ENCODE measurements around the gene COL6A5. TPM values are rescaled to one million over a fixed set of nuclear protein-coding genes. Genes with fewer than 3 reads are reported as not detected.

Gene COL6A5
- total and polyA plus RNA-seq, 2 of the 13 experiments (the other 11 are each of a cell fraction or from before 2014, with no cell fraction given) = not detected

DNA sequence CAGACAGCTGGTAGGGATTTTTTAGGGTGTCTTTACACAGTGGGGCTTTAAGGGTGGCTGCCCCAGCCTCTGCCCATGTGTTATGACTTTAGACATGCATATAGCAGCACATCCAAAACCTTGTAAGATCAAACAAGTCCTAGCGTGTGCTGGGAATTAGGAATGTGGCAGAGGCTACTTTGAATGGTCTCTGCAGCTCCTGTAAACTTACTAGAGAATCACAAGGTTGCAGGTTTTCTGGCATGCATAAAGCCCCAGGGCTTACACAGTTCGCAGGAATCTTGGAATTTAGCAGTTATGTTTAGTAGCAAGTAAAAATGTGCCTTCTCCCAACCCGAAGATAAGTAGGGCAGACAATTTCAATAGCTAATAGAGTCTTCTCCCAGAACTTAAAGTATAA, 124.7 kb downstream of the COL6A5 start (continued):
- TF ChIP-seq, protein P1, sequence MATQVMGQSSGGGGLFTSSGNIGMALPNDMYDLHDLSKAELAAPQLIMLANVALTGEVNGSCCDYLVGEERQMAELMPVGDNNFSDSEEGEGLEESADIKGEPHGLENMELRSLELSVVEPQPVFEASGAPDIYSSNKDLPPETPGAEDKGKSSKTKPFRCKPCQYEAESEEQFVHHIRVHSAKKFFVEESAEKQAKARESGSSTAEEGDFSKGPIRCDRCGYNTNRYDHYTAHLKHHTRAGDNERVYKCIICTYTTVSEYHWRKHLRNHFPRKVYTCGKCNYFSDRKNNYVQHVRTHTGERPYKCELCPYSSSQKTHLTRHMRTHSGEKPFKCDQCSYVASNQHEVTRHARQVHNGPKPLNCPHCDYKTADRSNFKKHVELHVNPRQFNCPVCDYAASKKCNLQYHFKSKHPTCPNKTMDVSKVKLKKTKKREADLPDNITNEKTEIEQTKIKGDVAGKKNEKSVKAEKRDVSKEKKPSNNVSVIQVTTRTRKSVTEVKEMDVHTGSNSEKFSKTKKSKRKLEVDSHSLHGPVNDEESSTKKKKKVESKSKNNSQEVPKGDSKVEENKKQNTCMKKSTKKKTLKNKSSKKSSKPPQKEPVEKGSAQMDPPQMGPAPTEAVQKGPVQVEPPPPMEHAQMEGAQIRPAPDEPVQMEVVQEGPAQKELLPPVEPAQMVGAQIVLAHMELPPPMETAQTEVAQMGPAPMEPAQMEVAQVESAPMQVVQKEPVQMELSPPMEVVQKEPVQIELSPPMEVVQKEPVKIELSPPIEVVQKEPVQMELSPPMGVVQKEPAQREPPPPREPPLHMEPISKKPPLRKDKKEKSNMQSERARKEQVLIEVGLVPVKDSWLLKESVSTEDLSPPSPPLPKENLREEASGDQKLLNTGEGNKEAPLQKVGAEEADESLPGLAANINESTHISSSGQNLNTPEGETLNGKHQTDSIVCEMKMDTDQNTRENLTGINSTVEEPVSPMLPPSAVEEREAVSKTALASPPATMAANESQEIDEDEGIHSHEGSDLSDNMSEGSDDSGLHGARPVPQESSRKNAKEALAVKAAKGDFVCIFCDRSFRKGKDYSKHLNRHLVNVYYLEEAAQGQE (IDR thresholded peaks at IDR 0.05; ENCODE audit: borderline replicate concordance in 1 of 2, low read depth in 1 of 2, low read length in 2 of 2) = no peak

GRCh38 chr3:130473416-130473815, 127.9 kb downstream of the COL6A5 start:
- 0% methylated on average over 2 of the region's 2 CpGs for WGBS (ENCODE audit: low lambda C conversion rate)
- POLR2A ChIA-PET = no interaction called here
- TF ChIP-seq, protein P2, sequence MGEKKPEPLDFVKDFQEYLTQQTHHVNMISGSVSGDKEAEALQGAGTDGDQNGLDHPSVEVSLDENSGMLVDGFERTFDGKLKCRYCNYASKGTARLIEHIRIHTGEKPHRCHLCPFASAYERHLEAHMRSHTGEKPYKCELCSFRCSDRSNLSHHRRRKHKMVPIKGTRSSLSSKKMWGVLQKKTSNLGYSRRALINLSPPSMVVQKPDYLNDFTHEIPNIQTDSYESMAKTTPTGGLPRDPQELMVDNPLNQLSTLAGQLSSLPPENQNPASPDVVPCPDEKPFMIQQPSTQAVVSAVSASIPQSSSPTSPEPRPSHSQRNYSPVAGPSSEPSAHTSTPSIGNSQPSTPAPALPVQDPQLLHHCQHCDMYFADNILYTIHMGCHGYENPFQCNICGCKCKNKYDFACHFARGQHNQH (CRISPR knock-in tag; IDR thresholded peaks at IDR 0.05) = no peak
- TF ChIP-seq, protein P3, sequence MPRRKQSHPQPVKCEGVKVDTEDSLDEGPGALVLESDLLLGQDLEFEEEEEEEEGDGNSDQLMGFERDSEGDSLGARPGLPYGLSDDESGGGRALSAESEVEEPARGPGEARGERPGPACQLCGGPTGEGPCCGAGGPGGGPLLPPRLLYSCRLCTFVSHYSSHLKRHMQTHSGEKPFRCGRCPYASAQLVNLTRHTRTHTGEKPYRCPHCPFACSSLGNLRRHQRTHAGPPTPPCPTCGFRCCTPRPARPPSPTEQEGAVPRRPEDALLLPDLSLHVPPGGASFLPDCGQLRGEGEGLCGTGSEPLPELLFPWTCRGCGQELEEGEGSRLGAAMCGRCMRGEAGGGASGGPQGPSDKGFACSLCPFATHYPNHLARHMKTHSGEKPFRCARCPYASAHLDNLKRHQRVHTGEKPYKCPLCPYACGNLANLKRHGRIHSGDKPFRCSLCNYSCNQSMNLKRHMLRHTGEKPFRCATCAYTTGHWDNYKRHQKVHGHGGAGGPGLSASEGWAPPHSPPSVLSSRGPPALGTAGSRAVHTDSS (CRISPR knock-in tag; conservative IDR thresholded peaks at IDR 0.05) = no peak
- TF ChIP-seq STAG1 (CRISPR knock-in tag; IDR thresholded peaks at IDR 0.05) (no peak), ZNF572 (CRISPR knock-in tag; IDR thresholded peaks at IDR 0.05) (no peak), MTF1 (CRISPR knock-in tag; IDR thresholded peaks at IDR 0.05) (no peak), CBX5 (CRISPR knock-in tag; IDR thresholded peaks at IDR 0.05; ENCODE audit: borderline replicate concordance) (no peak), IRF9 (CRISPR knock-in tag; IDR thresholded peaks at IDR 0.05; ENCODE audit: borderline replicate concordance) (no peak), ZNF691 (CRISPR knock-in tag; IDR thresholded peaks at IDR 0.05; ENCODE audit: borderline replicate concordance, low read depth) (no peak), ZBTB20 (CRISPR knock-in tag; IDR thresholded peaks at IDR 0.05; ENCODE audit: borderline replicate concordance, low read depth) (no peak), ZNF205 (CRISPR knock-in tag; IDR thresholded peaks at IDR 0.05) (no peak), ZNF589 (CRISPR knock-in tag; conservative IDR thresholded peaks at IDR 0.05) (no peak), HDAC2 (CRISPR knock-in tag; IDR thresholded peaks at IDR 0.05) (no peak)
- TF ChIP-seq, protein P4, sequence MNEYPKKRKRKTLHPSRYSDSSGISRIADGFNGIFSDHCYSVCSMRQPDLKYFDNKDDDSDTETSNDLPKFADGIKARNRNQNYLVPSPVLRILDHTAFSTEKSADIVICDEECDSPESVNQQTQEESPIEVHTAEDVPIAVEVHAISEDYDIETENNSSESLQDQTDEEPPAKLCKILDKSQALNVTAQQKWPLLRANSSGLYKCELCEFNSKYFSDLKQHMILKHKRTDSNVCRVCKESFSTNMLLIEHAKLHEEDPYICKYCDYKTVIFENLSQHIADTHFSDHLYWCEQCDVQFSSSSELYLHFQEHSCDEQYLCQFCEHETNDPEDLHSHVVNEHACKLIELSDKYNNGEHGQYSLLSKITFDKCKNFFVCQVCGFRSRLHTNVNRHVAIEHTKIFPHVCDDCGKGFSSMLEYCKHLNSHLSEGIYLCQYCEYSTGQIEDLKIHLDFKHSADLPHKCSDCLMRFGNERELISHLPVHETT (CRISPR knock-in tag; conservative IDR thresholded peaks at IDR 0.05) = no peak

More at GRCh38 chr3:130473416-130473815, 127.9 kb downstream of the COL6A5 start:
- CTCF ChIA-PET (ENCODE audit: low intra/inter-chr PET ratio, low total read pairs) = no interaction called here
- Histone ChIP-seq H3K9ac (ENCODE audit: insufficient read depth, low read depth, low read length) (no peak overlapping the region), H3K4me3 (replicated peaks in 1 of 3; ENCODE audit: insufficient read depth in 1 of 3, low read depth in 2 of 3, low read length in 3 of 3) (no peak overlapping the region), H3K4me2 (ENCODE audit: low read depth, low read length) (no peak overlapping the region), H3K36me3 (replicated peaks in 1 of 2; ENCODE audit: control insufficient read depth in 1 of 2, insufficient read depth in 2 of 2, low read length in 2 of 2) (no peaks in the 10 kb centered on the region), H3K79me2 (ENCODE audit: insufficient read depth, low read length) (no peaks in the 10 kb centered on the region), H3K27ac (ENCODE audit: extremely low read length, insufficient read depth, low read length) (no peak overlapping the region), H2AFZ (ENCODE audit: low read length) (no peak overlapping the region), H4K20me1 (ENCODE audit: insufficient read depth, low read length) (no peaks in the 10 kb centered on the region), H3K4me1 (ENCODE audit: insufficient read depth, low read length) (no peaks in the 10 kb centered on the region), H3K27me3 (ENCODE audit: control insufficient read depth in 1 of 2, insufficient read depth in 2 of 2, low read length in 2 of 2) (no peaks in the 10 kb centered on the region), H3K9me3 (ENCODE audit: low read length) (no peaks in the 10 kb centered on the region)
- intact Hi-C loops (cut with micrococcal nuclease; ENCODE audit: unreplicated experiment) = no loop called here
- FAIRE-seq (no peak), ATAC-seq (no peak), DNase-seq (ENCODE audit: low spot score) (no peak)
- in situ Hi-C loops (cut with HindIII; ENCODE audit: extremely low pct_ligation_motif_present, low pct_unique_long_range_greater_than_20kb) = no loop called here
- no TSS peak for BruUV-seq (replicated peaks)
